H9 (cell line): ENCODE measurements around the gene JSRP1. TPM values are rescaled to one million over a fixed set of nuclear protein-coding genes. Genes with fewer than 3 reads are reported as not detected.

ENCODE experiments used
- DNase-seq: peaks from one replicate; pipeline ENCODE4 v3.0.0-alpha.2; 2017
- H2AFZ ChIP-seq: one replicate; pipeline ENCODE4 v1.6.1; 2013; ENCODE audit warnings: mild to moderate bottlenecking, low read length, control low read depth, moderate library complexity
- H2AK5ac ChIP-seq: 2 replicates; pipeline ENCODE4 v1.6.1; 2013; ENCODE audit warnings: low read length, control low read depth, mixed read lengths; ENCODE audit not compliant: insufficient read length
- H2BK120ac ChIP-seq: one replicate; pipeline ENCODE4 v1.6.1; 2013; ENCODE audit warnings: low read depth, mild to moderate bottlenecking, low read length, control low read depth, inconsistent platforms; ENCODE audit not compliant: poor library complexity, severe bottlenecking
- H2BK12ac ChIP-seq: 2 replicates; pipeline ENCODE4 v1.6.1; 2013; ENCODE audit warnings: low read length, control low read depth, mixed read lengths, low read depth; ENCODE audit not compliant: insufficient read length
- H2BK15ac ChIP-seq: 2 replicates; pipeline ENCODE4 v1.6.1; 2013; ENCODE audit warnings: low read depth, low read length, control low read depth
- H2BK20ac ChIP-seq: one replicate; pipeline ENCODE4 v1.6.1; 2013; ENCODE audit warnings: low read depth, mild to moderate bottlenecking, low read length, control low read depth, inconsistent platforms; ENCODE audit not compliant: poor library complexity, severe bottlenecking
- H2BK5ac ChIP-seq: 2 replicates; pipeline ENCODE4 v1.6.1; 2013; ENCODE audit warnings: low read length, control low read depth, mixed read lengths; ENCODE audit not compliant: insufficient read length
- H3K14ac ChIP-seq: 2 replicates; pipeline ENCODE4 v1.6.1; 2013; ENCODE audit warnings: low read length, control low read depth; ENCODE audit not compliant: insufficient read depth
- H3K18ac ChIP-seq: 2 replicates; pipeline ENCODE4 v1.6.1; 2013; ENCODE audit warnings: low read depth, mild to moderate bottlenecking, mixed read lengths, low read length, control low read depth; ENCODE audit not compliant: insufficient read length
- H3K23ac ChIP-seq: 2 replicates; pipeline ENCODE4 v1.6.1; 2013; ENCODE audit warnings: low read length, control low read depth, mixed read lengths, low read depth; ENCODE audit not compliant: insufficient read length
- H3K23me2 ChIP-seq: 2 replicates; pipeline ENCODE4 v1.6.1; 2013; ENCODE audit warnings: low read depth, mild to moderate bottlenecking, mixed read lengths, low read length, control low read depth; ENCODE audit not compliant: insufficient read length, poor library complexity, severe bottlenecking
- H3K27ac ChIP-seq: 2 replicates; pipeline ENCODE4 v1.5.1; 2013; ENCODE audit warnings: low read length, control low read depth, mixed read lengths, low read depth; ENCODE audit not compliant: insufficient read length
- H3K27me3 ChIP-seq: 2 replicates; pipeline ENCODE4 v1.6.1; 2013; ENCODE audit warnings: low read length, control low read depth, inconsistent platforms; ENCODE audit not compliant: insufficient read depth
- H3K4ac ChIP-seq: 2 replicates; pipeline ENCODE4 v1.6.1; 2013; ENCODE audit warnings: low read depth, mild to moderate bottlenecking, control low read depth, inconsistent platforms, low read length, moderate library complexity
- H3K4me1 ChIP-seq: 2 replicates; pipeline ENCODE4 v1.6.1; 2013; ENCODE audit warnings: low read length, control low read depth, inconsistent platforms; ENCODE audit not compliant: insufficient read depth
- H3K4me2 ChIP-seq: 2 replicates; pipeline ENCODE4 v1.6.1; 2013; ENCODE audit warnings: low read length, control low read depth, mixed read lengths; ENCODE audit not compliant: insufficient read length, insufficient read depth
- H3K56ac ChIP-seq: 2 replicates; pipeline ENCODE4 v1.6.1; 2013; ENCODE audit warnings: low read depth, mild to moderate bottlenecking, mixed read lengths, low read length, control low read depth; ENCODE audit not compliant: insufficient read length
- H3K79me1 ChIP-seq: 2 replicates; pipeline ENCODE4 v1.6.1; 2013; ENCODE audit warnings: low read depth, mild to moderate bottlenecking, moderate library complexity, low read length, control low read depth, inconsistent platforms; ENCODE audit not compliant: insufficient read depth, poor library complexity, severe bottlenecking
- H3K79me2 ChIP-seq: 2 replicates; pipeline ENCODE4 v1.6.1; 2013; ENCODE audit warnings: low read length, control low read depth, inconsistent platforms; ENCODE audit not compliant: insufficient read depth
- H3K9ac ChIP-seq: 2 replicates; pipeline ENCODE4 v1.6.1; 2013; ENCODE audit warnings: low read length, control low read depth, mixed read lengths; ENCODE audit not compliant: insufficient read length; ENCODE audit errors: extremely low read depth
- H3K9me3 ChIP-seq: one replicate; pipeline ENCODE4 v1.6.1; 2013; ENCODE audit warnings: low read depth, low read length, inconsistent platforms; ENCODE audit not compliant: control insufficient read depth
- H3T11ph ChIP-seq: one replicate; pipeline ENCODE4 v1.6.1; 2013; ENCODE audit warnings: mild to moderate bottlenecking, low read length, control low read depth, inconsistent platforms
- H4K20me1 ChIP-seq: one replicate; pipeline ENCODE4 v1.6.1; 2013; ENCODE audit not compliant: control insufficient read depth, insufficient read length, insufficient read depth
- H4K5ac ChIP-seq: 2 replicates; pipeline ENCODE4 v1.6.1; 2013; ENCODE audit warnings: low read depth, mild to moderate bottlenecking, mixed read lengths, low read length, control low read depth; ENCODE audit not compliant: insufficient read length
- H4K8ac ChIP-seq: replicated peaks from 2 replicates; pipeline ENCODE4 v1.6.1; 2013; ENCODE audit warnings: low read length, control low read depth, mixed read lengths, low read depth; ENCODE audit not compliant: insufficient read length
- H4K91ac ChIP-seq: 2 replicates; pipeline ENCODE4 v1.6.1; 2013; ENCODE audit warnings: low read depth, mild to moderate bottlenecking, moderate library complexity, mixed read lengths, low read length, control low read depth; ENCODE audit not compliant: insufficient read length
- H3K27ac Mint-ChIP-seq, 3 experiments: 2 replicates in 2 of 3; 3 replicates in 1 of 3; pipeline ENCODE4 v1.8.0; 2020 to 2021; ENCODE audit warnings: mixed read lengths in 3 of 3, mild to moderate bottlenecking in 1 of 3, moderate library complexity in 1 of 3
- H3K27me3 Mint-ChIP-seq: 2 replicates; pipeline ENCODE4 v1.8.0; 2021; ENCODE audit warnings: low read depth, mild to moderate bottlenecking, moderate library complexity, mixed read lengths
- H3K36me3 Mint-ChIP-seq, 3 experiments: 2 replicates in 2 of 3; 3 replicates in 1 of 3; pipeline ENCODE4 v1.8.0; 2020 to 2021; ENCODE audit warnings: low read depth in 3 of 3, mixed read lengths in 3 of 3; ENCODE audit not compliant: insufficient read depth in 1 of 3
- H3K4me1 Mint-ChIP-seq, 2 experiments: 2 replicates each; pipeline ENCODE4 v1.8.0; 2020; ENCODE audit warnings: mixed read lengths in 2 of 2
- H3K4me3 Mint-ChIP-seq, 2 experiments: 2 replicates in 1 of 2; 3 replicates in 1 of 2; pipeline ENCODE4 v1.8.0; 2020 to 2021; ENCODE audit warnings: mild to moderate bottlenecking in 2 of 2, mixed read lengths in 2 of 2, moderate library complexity in 1 of 2
- H3K9me3 Mint-ChIP-seq, 2 experiments: 2 replicates in 1 of 2; 3 replicates in 1 of 2; pipeline ENCODE4 v1.8.0; 2020; ENCODE audit warnings: mild to moderate bottlenecking in 2 of 2, mixed read lengths in 2 of 2, moderate library complexity in 1 of 2
- WGBS: extraction: QIAGEN DNeasy Blood & Tissue Kit; methylation state at CpG from one replicate; pipeline ENCODE4 v1.1.7; 2013; ENCODE audit warnings: missing lambda C conversion rate, low lambda C conversion rate, mixed read lengths; ENCODE audit not compliant: insufficient read length; ENCODE audit errors: extremely low coverage; 5-methylcytosine and 5-hydroxymethylcytosine counted together
- total RNA-seq: library from RNA; stranded (reverse); gene quantifications from 2 replicates; pipeline ENCODE4 v1.2.1, GENCODE V29; 2021
- TF ChIP-seq, protein P1 (sequence below): fragments of 200-600 bp; sonication (generic); conservative IDR thresholded peaks from 3 replicates; pipeline ENCODE4 v1.8.0; 2021; ENCODE audit warnings: antibody characterized with exemption, mild to moderate bottlenecking

JSRP1 gene
- total RNA-seq, 1 experiment from 2014 or later: 0.90 TPM

GRCh38 chr19:2236314-2237050, 19.7 kb downstream of the JSRP1 start, which contains the start of the genes PLEKHJ1 and SF3A2:
PLEKHJ1 (minus strand) TSS chr19:2236329; CDS start chr19:2236248, 81 bp downstream.
SF3A2 (plus strand) TSS chr19:2236824; CDS start chr19:2243419, 6,595 bp downstream.
- peaks cover 14 to 52% (median 51%) of the 10 kb centered on the region in 3 experiments for H3K36me3 Mint-ChIP-seq
- peaks cover 44% of the 10 kb centered on the region for H3K79me2 ChIP-seq
- no peak within 1 kb of the TSS for H2BK120ac ChIP-seq
- H3K27ac ChIP-seq: no peak within 1 kb of the TSS
- H4K91ac ChIP-seq: no peak within 1 kb of the TSS
- peak within 1 kb of the TSS; percentile 99 to 100 (median 99) for H3K27ac Mint-ChIP-seq
- H3K56ac ChIP-seq: no peak within 1 kb of the TSS
- peaks cover 4% of the 10 kb centered on the region; the same call in 1 of the 2 replicates for H3K4me1 ChIP-seq
- peaks cover 2% of the 10 kb centered on the region for H4K20me1 ChIP-seq
- H3T11ph ChIP-seq: no peak within 1 kb of the TSS
- H4K5ac ChIP-seq: no peak within 1 kb of the TSS
- H3K23ac ChIP-seq: no peak within 1 kb of the TSS
- no peaks in the 10 kb centered on the region for H3K27me3 ChIP-seq
- H3K9me3 Mint-ChIP-seq: peaks cover 0 to 3% of the 10 kb centered on the region in 2 experiments; a peak in 1 of 5 replicates
- H3K18ac ChIP-seq: peak within 1 kb of the TSS; percentile 90
- H2BK20ac ChIP-seq: no peak within 1 kb of the TSS
- no peak within 1 kb of the TSS for H2BK5ac ChIP-seq
- peak within 1 kb of the TSS; percentile 96 to 97 for H3K4me3 Mint-ChIP-seq
- no peak within 1 kb of the TSS for H3K4ac ChIP-seq
- H4K8ac ChIP-seq: no peak within 1 kb of the TSS
- H3K79me1 ChIP-seq: peaks cover 4% of the 10 kb centered on the region
- H2BK15ac ChIP-seq: no peak within 1 kb of the TSS
- peaks cover 37 to 48% of the 10 kb centered on the region in 2 experiments for H3K4me1 Mint-ChIP-seq
- H3K27me3 Mint-ChIP-seq: no peaks in the 10 kb centered on the region; the same call in 1 of the 2 replicates
- no peaks in the 10 kb centered on the region for H3K9me3 ChIP-seq
- H3K9ac ChIP-seq: peak within 1 kb of the TSS; percentile 72
- H2BK12ac ChIP-seq: no peak within 1 kb of the TSS
- H3K14ac ChIP-seq: peak within 1 kb of the TSS; percentile 87
- no CpG with 5 or more reads among the region's 80 CpGs for WGBS
- peak within 1 kb of the TSS; percentile 55 for H3K4me2 ChIP-seq
- H2AFZ ChIP-seq: no peak within 1 kb of the TSS
- TF ChIP-seq, protein P1, sequence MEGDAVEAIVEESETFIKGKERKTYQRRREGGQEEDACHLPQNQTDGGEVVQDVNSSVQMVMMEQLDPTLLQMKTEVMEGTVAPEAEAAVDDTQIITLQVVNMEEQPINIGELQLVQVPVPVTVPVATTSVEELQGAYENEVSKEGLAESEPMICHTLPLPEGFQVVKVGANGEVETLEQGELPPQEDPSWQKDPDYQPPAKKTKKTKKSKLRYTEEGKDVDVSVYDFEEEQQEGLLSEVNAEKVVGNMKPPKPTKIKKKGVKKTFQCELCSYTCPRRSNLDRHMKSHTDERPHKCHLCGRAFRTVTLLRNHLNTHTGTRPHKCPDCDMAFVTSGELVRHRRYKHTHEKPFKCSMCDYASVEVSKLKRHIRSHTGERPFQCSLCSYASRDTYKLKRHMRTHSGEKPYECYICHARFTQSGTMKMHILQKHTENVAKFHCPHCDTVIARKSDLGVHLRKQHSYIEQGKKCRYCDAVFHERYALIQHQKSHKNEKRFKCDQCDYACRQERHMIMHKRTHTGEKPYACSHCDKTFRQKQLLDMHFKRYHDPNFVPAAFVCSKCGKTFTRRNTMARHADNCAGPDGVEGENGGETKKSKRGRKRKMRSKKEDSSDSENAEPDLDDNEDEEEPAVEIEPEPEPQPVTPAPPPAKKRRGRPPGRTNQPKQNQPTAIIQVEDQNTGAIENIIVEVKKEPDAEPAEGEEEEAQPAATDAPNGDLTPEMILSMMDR: peak; percentile 95
- no peak within 1 kb of the TSS for H2AK5ac ChIP-seq
- H3K23me2 ChIP-seq: peaks cover 9% of the 10 kb centered on the region
- DNase-seq: peak; percentile 97
